GM12878 (cell line): Measurements from ENCODE around the gene CRB3.

Source experiments
- MAX ChIP-seq: IDR thresholded peaks from 2 replicates; pipeline ENCODE4 v1.6.1; 2012; ENCODE audit warnings: low read depth, low read length, improper control_type of control experiment
- TF ChIP-seq, protein P1 (sequence below): fragments of 450-650 bp; IDR thresholded peaks from 2 replicates; pipeline ENCODE4 v1.6.1; 2017; ENCODE audit warnings: mild to moderate bottlenecking

GRCh38 chr19:6416658-6417405 lies 47.2 kb upstream of the CRB3 start:
- TF ChIP-seq, protein P1, sequence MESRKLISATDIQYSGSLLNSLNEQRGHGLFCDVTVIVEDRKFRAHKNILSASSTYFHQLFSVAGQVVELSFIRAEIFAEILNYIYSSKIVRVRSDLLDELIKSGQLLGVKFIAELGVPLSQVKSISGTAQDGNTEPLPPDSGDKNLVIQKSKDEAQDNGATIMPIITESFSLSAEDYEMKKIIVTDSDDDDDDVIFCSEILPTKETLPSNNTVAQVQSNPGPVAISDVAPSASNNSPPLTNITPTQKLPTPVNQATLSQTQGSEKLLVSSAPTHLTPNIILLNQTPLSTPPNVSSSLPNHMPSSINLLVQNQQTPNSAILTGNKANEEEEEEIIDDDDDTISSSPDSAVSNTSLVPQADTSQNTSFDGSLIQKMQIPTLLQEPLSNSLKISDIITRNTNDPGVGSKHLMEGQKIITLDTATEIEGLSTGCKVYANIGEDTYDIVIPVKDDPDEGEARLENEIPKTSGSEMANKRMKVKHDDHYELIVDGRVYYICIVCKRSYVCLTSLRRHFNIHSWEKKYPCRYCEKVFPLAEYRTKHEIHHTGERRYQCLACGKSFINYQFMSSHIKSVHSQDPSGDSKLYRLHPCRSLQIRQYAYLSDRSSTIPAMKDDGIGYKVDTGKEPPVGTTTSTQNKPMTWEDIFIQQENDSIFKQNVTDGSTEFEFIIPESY: no peak
- no peak for TF ChIP-seq MAX
